ENCODE data around the gene C5orf63. TPM values are rescaled to one million over a fixed set of nuclear protein-coding genes. Genes with fewer than 3 reads are reported as not detected.

Gene C5orf63
- total and polyA plus RNA-seq, 2 of the 8 experiments (the other 6 are each of a cell fraction or from before 2014, with no cell fraction given), result 0.67 to 0.71 TPM

DNA sequence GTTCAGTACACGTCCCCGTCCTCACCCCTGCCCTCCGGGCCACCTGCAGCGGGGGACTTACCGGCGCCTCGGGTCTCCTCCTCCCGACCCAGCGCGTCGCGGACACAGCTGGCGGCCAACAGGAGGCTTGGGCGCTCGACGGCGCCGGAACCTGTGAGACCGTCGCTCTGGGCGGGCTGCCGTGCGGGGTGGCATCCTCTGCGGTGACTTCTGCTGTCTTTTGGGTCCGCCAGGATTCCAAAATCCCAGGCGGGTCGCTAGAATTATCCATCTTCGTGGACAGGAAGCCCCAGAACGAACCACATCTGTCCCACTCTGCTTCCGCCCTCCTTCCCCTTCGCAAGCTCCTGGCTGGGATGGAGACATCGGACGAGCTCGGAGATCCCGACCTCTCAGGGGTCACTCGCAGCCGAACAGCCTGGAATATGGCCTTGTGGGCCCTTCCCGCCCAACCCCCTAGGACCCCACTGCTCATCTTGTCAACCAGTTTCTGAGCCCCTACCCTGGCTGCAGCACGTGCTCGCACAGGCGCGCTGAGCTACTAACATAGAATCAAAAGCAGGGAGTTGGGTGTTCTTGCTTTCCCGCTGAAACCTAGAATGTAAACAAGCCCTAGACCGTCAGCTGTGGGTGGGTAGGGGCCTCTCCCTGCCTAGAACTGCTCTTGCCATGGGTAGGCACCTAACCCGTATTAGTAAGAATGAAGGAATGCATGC is 42.0 kb downstream of the C5orf63 start (continued):
- TF ChIP-seq, protein P1, sequence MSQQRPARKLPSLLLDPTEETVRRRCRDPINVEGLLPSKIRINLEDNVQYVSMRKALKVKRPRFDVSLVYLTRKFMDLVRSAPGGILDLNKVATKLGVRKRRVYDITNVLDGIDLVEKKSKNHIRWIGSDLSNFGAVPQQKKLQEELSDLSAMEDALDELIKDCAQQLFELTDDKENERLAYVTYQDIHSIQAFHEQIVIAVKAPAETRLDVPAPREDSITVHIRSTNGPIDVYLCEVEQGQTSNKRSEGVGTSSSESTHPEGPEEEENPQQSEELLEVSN (IDR thresholded peaks at IDR 0.05), result peak; percentile 89
- TF ChIP-seq CBX8 (IDR thresholded peaks at IDR 0.05; ENCODE audit: borderline replicate concordance, low read depth, low read length) (no peak), RXRA (IDR thresholded peaks at IDR 0.05; ENCODE audit: insufficient read depth, low read depth, low read length) (no peak), EZH2 (IDR thresholded peaks at IDR 0.05; ENCODE audit: low read depth, low read length, severe bottlenecking) (peak; percentile 10), KDM4A (IDR thresholded peaks at IDR 0.05; ENCODE audit: low read depth, low read length, severe bottlenecking) (peak; percentile 32), SP4 (IDR thresholded peaks at IDR 0.05; ENCODE audit: low read length) (no peak), CTBP2 (IDR thresholded peaks at IDR 0.05; ENCODE audit: borderline replicate concordance, insufficient read depth, insufficient read length, low read length) (no peak), SP2 (IDR thresholded peaks at IDR 0.05; ENCODE audit: low read length) (no peak)

All from H1 (cell line).